Sciatic nerve (tissue), 2 donors: Measurements from ENCODE around the gene EVPL. TPM values are rescaled to one million over a fixed set of nuclear protein-coding genes. Genes with fewer than 3 reads are reported as not detected.

ENCODE experiments used
- ATAC-seq: fragments of 200-7000 bp; cut with Tn5 transposase; one replicate; pipeline ENCODE4 v1.9.1; 2020; ENCODE audit warnings: mild to moderate bottlenecking, moderate library complexity
- DNase-seq: peaks from one replicate; pipeline ENCODE4 v3.0.0-alpha.2; 2020; ENCODE audit warnings: low spot score
- intact Hi-C: fragments of 100-400 bp; cut with DNase I; formaldehyde crosslinking; loops from one replicate; pipeline ENCODE4 v1.14.2; 2022
- total RNA-seq: library from RNA; stranded (reverse); fragmentation: NEBNext Ultra II Directional; extraction: Animal tissue kit (Norgen Biotek cat#: 25700); gene quantifications from one replicate; pipeline ENCODE4 v1.2.1, GENCODE V29; 2021
- donor health status: DM: no; HTN: no; CAD: no.
- donor health status: DM: no; HTN: no; CAD: no.

The EVPL gene
- total RNA-seq, 1 donor from 2014 or later = 1.2 TPM

GRCh38 chr17:76005263-76006149, 21.6 kb downstream of the EVPL start:
- peak; percentile 94 for DNase-seq
- intact Hi-C loops = loop anchor here (5.0 kb wide), 1 partner anchor 98 kb away; no protein-coding TSS in a partner anchor
- peak; percentile 76 for ATAC-seq

- DNase-seq (no peak), ATAC-seq (peak; percentile 7)
- intact Hi-C loops = loop anchor here (5.0 kb wide), 1 partner anchor 98 kb away; no protein-coding TSS in a partner anchor
Observed at GRCh38 chr17:76004750-76005262, 22.3 kb downstream of the EVPL start.

- DNase-seq (no peak), ATAC-seq (peak; percentile 28)
- intact Hi-C loops = no loop called here
Observed at GRCh38 chr17:76003915-76004314, 23.2 kb downstream of the EVPL start.

- ATAC-seq = no peak
- no peak for DNase-seq
- intact Hi-C loops = no loop called here
Observed at GRCh38 chr17:76002100-76002499, 25.0 kb downstream of the EVPL start.

GRCh38 chr17:76000755-76001521, 26.2 kb downstream of the EVPL start, which contains the start of gene CDK3:
Gene CDK3, plus strand, starts transcription at chr17:76000855. Its CDS starts 571 bp downstream, at chr17:76001426.
- ATAC-seq = no peak
- intact Hi-C loops = no loop called here
- no peak for DNase-seq

GRCh38 chr17:76000016-76000754, 26.9 kb downstream of the EVPL start:
- ATAC-seq = no peak
- intact Hi-C loops = no loop called here

GRCh38 chr17:75998327-75998795, 28.7 kb downstream of the EVPL start:
- intact Hi-C loops = no loop called here
- DNase-seq = no peak
- no peak for ATAC-seq

More at GRCh38 chr17:76000016-76000754, 26.9 kb downstream of the EVPL start:
- DNase-seq = no peak

GRCh38 chr17:75996665-75997590, 30.2 kb downstream of the EVPL start:
- ATAC-seq (peak; percentile 25), DNase-seq (no peak)
- intact Hi-C loops = no loop called here

GRCh38 chr17:75995385-75995925, 31.7 kb downstream of the EVPL start:
- intact Hi-C loops = no loop called here
- ATAC-seq (no peak), DNase-seq (no peak)

- ATAC-seq (no peak), DNase-seq (no peak)
- intact Hi-C loops = no loop called here
Observed at GRCh38 chr17:75994802-75995370, 32.2 kb downstream of the EVPL start.

- ATAC-seq = no peak
- DNase-seq = no peak
- intact Hi-C loops = no loop called here
Observed at GRCh38 chr17:75991396-75991795, 35.7 kb downstream of the EVPL start.

GRCh38 chr17:75987041-75987440, 40.1 kb downstream of the EVPL start:
- ATAC-seq = no peak
- DNase-seq = no peak

GRCh38 chr17:75985986-75986385, 41.1 kb downstream of the EVPL start:
- no peak for ATAC-seq
- no peak for DNase-seq
- intact Hi-C loops = no loop called here

More at GRCh38 chr17:75987041-75987440, 40.1 kb downstream of the EVPL start:
- intact Hi-C loops = no loop called here

GRCh38 chr17:75983501-75984181, 43.5 kb downstream of the EVPL start:
- no peak for ATAC-seq
- DNase-seq = no peak
- intact Hi-C loops = no loop called here

GRCh38 chr17:75981019-75981615, 46.0 kb downstream of the EVPL start:
- DNase-seq = no peak

More at GRCh38 chr17:75981019-75981615, 46.0 kb downstream of the EVPL start:
- intact Hi-C loops = no loop called here
- no peak for ATAC-seq
